ENCODE data around the gene LIMCH1. TPM values are rescaled to one million over a fixed set of nuclear protein-coding genes. Genes with fewer than 3 reads are reported as not detected.
A peak's percentile ranks its signal among the peaks of the same experiment; 100 is the strongest.

LIMCH1 gene
- polyA plus RNA-seq, 1 of the 3 experiments (the other 2 are of a cell fraction), result 1.2 TPM

DNA sequence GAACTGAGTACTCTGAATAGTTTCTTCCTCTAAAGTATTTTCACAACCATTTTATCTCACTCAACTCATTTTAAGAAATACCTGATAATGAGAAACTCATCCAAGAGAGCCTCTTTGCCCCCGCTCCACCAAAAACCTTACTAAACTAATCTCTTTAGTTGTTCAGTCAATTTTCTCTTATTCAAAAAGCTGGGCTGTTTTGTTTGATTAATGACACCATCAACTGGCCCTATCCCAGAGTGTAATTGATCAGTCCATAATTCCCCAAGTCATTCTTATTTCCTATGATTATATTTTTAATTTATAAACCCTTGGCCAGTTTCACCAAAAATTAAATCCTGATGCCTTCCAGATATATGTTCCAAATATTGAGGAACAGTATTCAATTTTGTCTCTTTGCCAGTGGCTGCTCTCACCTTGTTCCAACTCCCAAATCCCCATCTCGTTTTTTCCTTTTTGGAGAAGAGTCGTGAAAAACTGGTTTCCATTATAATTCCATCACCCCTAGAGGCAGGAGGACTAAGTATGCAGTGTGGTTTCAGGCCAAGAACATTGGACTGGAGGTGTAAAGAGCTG lies 10.4 kb downstream of the LIMCH1 start:
- Histone ChIP-seq H3K27me3 (ENCODE audit: insufficient read depth) (no peaks in the 10 kb centered on the region), H3K36me3 (replicated peaks in 1 of 2; ENCODE audit: control insufficient read depth in 1 of 2, insufficient read depth in 2 of 2, low read length in 1 of 2) (no peaks in the 10 kb centered on the region), H3K4me1 (ENCODE audit: control insufficient read depth in 1 of 2, insufficient read depth in 2 of 2, low read depth in 1 of 2, low read length in 1 of 2) (no peaks in the 10 kb centered on the region), H2AFZ (ENCODE audit: low read depth) (0 out of 2 replicates have a peak overlapping the region, but pooled peaks have one; percentile 24), H3K9me2 (no peaks in the 10 kb centered on the region), H3K27ac (ENCODE audit: low read depth in 2 of 2, low read length in 1 of 2) (no peak overlapping the region), H3K9ac (no peak overlapping the region), H4K20me1 (ENCODE audit: insufficient read depth) (no peaks in the 10 kb centered on the region), H3K9me3 (no peaks in the 10 kb centered on the region), H3K79me2 (ENCODE audit: insufficient read depth) (no peaks in the 10 kb centered on the region), H3F3A (replicated peaks; ENCODE audit: insufficient read depth) (no peaks in the 10 kb centered on the region), H3K4me2 (no peak overlapping the region), H3K4me3 (ENCODE audit: low read depth in 2 of 2, low read length in 1 of 2) (no peak overlapping the region)
- CTCF ChIA-PET, result interaction anchor here (0.6 kb wide), 1 partner anchor 55 kb away, joined by 3 read pairs; no protein-coding TSS in a partner anchor
- POLR2A ChIA-PET, result no interaction called here
- 47% methylated on average over 3 of the region's 3 CpGs for WGBS (ENCODE audit: low lambda C conversion rate)
- no peak for DNase-seq
- TF ChIP-seq GATA2 (CRISPR knock-in tag; IDR thresholded peaks at IDR 0.05) (no peak), RAD21 (IDR thresholded peaks at IDR 0.05; ENCODE audit: low read length) (no peak), GABPA (IDR thresholded peaks at IDR 0.05; ENCODE audit: low read depth) (no peak), RFX5 (IDR thresholded peaks at IDR 0.05; ENCODE audit: low read length) (no peak), FOXJ3 (CRISPR knock-in tag; IDR thresholded peaks at IDR 0.05) (no peak), NRF1 (IDR thresholded peaks at IDR 0.05; ENCODE audit: low read depth, low read length) (no peak), FOXM1 (IDR thresholded peaks at IDR 0.05; ENCODE audit: low read depth) (no peak), YY1 (IDR thresholded peaks at IDR 0.05; ENCODE audit: low read depth) (no peak), POLR2AphosphoS5 (IDR thresholded peaks at IDR 0.05; ENCODE audit: low read depth, low read length) (no peak), CHD2 (IDR thresholded peaks at IDR 0.05; ENCODE audit: low read length, partially characterized antibody) (no peak)
- TF ChIP-seq, protein P1, sequence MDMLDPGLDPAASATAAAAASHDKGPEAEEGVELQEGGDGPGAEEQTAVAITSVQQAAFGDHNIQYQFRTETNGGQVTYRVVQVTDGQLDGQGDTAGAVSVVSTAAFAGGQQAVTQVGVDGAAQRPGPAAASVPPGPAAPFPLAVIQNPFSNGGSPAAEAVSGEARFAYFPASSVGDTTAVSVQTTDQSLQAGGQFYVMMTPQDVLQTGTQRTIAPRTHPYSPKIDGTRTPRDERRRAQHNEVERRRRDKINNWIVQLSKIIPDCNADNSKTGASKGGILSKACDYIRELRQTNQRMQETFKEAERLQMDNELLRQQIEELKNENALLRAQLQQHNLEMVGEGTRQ (IDR thresholded peaks at IDR 0.05; ENCODE audit: borderline replicate concordance, low read depth, low read length), result no peak

DNA sequence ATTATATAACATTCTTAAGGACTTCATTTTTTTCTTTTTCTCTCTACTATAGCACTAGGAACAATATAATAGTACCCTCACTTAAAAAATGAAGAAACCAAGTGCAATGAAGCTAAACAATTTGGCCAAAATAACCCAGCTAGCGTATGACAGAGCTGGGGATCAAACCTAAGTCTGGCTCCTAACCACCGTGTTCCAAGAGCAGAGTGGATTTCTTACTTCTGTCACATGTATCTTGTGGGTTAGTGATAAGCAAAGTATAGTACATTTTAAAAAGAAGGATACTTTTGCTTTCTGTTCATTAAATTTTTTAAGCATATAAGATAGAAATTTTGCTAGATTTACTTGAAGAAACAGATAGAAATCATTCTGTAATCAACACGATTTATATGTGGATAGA lies 11.5 kb downstream of the LIMCH1 start:
- Histone ChIP-seq H3K9me2 (no peaks in the 10 kb centered on the region), H3K9me3 (no peaks in the 10 kb centered on the region), H3K4me1 (ENCODE audit: control insufficient read depth in 1 of 2, insufficient read depth in 2 of 2, low read depth in 1 of 2, low read length in 1 of 2) (no peaks in the 10 kb centered on the region), H2AFZ (ENCODE audit: low read depth) (no peak overlapping the region), H3K4me3 (ENCODE audit: low read depth in 2 of 2, low read length in 1 of 2) (no peak overlapping the region), H3K4me2 (no peak overlapping the region), H3F3A (replicated peaks; ENCODE audit: insufficient read depth) (no peaks in the 10 kb centered on the region), H3K79me2 (ENCODE audit: insufficient read depth) (no peaks in the 10 kb centered on the region), H3K27me3 (ENCODE audit: insufficient read depth) (no peaks in the 10 kb centered on the region), H3K36me3 (replicated peaks in 1 of 2; ENCODE audit: control insufficient read depth in 1 of 2, insufficient read depth in 2 of 2, low read length in 1 of 2) (no peaks in the 10 kb centered on the region), H4K20me1 (ENCODE audit: insufficient read depth) (no peaks in the 10 kb centered on the region), H3K9ac (no peak overlapping the region), H3K27ac (ENCODE audit: low read depth in 2 of 2, low read length in 1 of 2) (no peak overlapping the region)
- ChIA-PET POLR2A (no interaction called here), CTCF (no interaction called here)
- WGBS (ENCODE audit: low lambda C conversion rate), result 44% methylated on average over 3 of the region's 3 CpGs
- no peak for DNase-seq
- TF ChIP-seq, protein P2, sequence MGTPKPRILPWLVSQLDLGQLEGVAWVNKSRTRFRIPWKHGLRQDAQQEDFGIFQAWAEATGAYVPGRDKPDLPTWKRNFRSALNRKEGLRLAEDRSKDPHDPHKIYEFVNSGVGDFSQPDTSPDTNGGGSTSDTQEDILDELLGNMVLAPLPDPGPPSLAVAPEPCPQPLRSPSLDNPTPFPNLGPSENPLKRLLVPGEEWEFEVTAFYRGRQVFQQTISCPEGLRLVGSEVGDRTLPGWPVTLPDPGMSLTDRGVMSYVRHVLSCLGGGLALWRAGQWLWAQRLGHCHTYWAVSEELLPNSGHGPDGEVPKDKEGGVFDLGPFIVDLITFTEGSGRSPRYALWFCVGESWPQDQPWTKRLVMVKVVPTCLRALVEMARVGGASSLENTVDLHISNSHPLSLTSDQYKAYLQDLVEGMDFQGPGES (IDR thresholded peaks at IDR 0.05; ENCODE audit: low read depth, low read length), result no peak
- TF ChIP-seq RFX5 (IDR thresholded peaks at IDR 0.05; ENCODE audit: low read length) (no peak), POLR2AphosphoS5 (IDR thresholded peaks at IDR 0.05; ENCODE audit: low read depth, low read length) (no peak)
- TF ChIP-seq, protein P3, sequence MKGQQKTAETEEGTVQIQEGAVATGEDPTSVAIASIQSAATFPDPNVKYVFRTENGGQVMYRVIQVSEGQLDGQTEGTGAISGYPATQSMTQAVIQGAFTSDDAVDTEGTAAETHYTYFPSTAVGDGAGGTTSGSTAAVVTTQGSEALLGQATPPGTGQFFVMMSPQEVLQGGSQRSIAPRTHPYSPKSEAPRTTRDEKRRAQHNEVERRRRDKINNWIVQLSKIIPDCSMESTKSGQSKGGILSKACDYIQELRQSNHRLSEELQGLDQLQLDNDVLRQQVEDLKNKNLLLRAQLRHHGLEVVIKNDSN (IDR thresholded peaks at IDR 0.05; ENCODE audit: borderline replicate concordance, low read depth), result no peak
